CD1c-positive myeloid dendritic cell (primary cell): ENCODE measurements around the gene MRGPRF.
A peak's percentile ranks its signal among the peaks of the same experiment; 100 is the strongest.

Source experiments
- DNase-seq: peaks from one replicate; pipeline ENCODE4 v3.0.0-alpha.2; 2016; ENCODE audit errors: extremely low spot score

Gene MRGPRF

DNA sequence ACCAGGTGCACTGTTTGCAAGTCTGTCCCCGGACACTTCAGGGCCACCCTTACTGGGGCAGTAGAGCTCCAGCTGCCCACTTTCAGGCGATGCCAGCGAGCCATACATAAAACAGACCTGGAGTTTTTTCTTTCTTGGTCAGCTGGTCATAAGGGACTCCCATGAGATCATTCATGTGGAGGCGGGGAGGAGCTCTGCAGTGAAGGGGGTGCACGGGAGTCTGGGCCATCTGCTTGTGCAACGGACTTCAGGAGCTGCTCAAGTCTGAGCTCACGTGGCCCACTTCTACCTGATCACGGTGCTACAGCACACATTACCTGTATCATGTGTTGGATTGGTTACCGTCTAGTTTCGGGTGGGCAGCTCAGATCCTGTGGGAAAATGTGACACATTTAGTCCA lies 9.2 kb upstream of the MRGPRF start:
- no peak for DNase-seq

- DNase-seq = no peak
Observed at GRCh38 chr11:69018924-69019323, 5.9 kb upstream of the MRGPRF start.

DNA sequence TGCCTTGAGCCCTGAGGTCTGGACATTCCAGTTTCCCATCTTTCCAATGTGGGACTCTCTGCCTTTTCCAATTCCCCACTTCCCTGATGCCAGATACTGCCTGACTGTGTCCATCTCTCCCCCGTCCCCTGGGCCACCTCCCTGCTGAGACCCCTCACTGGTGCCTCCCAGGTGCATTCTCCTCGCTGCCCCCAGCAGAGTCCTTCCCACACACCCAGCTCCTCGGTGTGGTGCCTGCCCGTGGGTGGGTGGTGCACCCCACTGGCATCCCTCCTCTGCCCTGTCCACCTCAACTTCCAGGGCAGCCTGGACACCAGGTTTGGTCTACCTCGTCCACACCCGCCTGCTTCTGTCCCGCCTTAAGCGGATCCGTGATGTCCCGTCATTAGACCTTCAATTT lies 4.9 kb upstream of the MRGPRF start:
- no peak for DNase-seq

DNA sequence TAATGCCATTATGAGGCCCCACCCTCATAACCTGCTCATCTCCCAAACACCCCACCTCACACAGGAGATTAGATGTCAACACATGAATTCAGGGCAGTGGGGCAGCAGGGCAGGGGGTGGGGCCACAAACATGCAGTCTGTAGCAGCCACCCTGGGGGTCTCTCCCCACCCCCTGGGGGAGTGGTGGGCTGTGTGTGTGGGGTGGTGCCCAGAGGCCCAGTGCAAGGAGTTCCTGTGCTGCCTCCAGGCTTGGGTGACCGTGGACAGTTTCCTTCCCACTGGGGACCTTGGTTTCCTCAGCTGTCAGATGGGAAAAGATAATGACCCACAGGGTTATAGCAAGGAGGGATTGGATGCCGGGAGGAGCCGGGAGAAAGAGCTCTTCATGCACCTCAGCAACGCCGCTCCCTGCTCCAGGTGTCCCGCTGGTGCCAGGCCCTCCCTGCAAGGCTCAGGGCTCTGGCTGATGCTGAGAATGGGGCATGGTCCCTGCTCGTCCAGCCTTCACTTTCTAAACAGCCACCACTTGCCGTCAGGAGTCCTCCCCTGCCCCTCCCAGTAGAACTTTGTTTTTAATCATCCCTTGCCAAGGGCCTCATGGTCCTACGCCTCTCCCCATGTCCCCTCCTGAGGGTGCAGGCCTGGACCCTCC lies 2.0 kb upstream of the MRGPRF start:
- DNase-seq = no peak

- no peak for DNase-seq
Observed at GRCh38 chr11:69014084-69014851, 1.2 kb upstream of the MRGPRF start.

DNA sequence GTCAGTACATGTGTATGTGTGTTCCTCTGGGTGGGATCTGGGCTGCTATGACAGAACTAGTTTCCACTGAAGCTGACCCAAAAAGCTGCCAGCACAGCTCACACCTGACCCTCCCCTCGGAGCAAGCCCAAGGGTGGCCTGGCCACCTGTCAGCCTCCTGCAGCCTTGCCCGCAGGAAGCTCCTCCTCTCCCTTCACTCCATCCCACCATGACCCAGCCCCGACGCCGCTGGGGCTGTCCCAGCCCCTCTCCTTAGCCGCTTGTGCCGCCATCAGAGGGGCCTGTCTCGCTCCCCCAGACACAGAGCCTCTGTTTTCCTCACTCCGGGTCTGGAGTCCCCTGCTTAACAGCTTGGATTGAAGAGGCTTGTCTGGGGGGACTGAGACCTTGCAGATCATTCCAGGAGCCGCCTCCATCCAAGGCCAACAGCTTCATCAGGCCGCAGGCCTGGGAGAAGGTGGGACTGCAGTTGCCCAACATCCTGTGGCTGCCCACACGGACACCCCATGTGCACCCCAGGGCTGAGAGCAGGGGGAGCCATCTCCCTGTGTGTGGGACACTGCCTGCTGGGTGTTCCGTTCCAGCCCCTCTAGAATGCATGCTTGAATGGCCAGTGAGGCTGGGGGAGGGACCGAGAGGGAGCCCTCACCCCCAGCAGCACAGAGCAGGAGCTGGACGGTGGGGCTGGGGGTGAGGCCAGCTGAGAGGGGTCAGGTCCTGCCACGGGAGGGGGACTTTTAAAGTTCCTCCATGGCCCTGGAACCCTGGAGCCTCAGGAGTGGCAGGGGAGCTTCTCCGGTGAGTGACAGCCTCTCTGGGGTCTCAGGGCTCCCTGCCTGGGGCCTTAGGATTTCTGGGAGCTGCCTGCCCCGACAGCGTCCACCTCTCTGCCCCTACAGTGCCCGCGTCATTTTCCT lies 696 bp downstream of the MRGPRF start:
- DNase-seq = no peak

- no peak for DNase-seq
Observed at GRCh38 chr11:69011624-69012091, 1.4 kb downstream of the MRGPRF start.

GRCh38 chr11:69010964-69011623 lies 2.0 kb downstream of the MRGPRF start:
- peak; percentile 60 for DNase-seq

DNA sequence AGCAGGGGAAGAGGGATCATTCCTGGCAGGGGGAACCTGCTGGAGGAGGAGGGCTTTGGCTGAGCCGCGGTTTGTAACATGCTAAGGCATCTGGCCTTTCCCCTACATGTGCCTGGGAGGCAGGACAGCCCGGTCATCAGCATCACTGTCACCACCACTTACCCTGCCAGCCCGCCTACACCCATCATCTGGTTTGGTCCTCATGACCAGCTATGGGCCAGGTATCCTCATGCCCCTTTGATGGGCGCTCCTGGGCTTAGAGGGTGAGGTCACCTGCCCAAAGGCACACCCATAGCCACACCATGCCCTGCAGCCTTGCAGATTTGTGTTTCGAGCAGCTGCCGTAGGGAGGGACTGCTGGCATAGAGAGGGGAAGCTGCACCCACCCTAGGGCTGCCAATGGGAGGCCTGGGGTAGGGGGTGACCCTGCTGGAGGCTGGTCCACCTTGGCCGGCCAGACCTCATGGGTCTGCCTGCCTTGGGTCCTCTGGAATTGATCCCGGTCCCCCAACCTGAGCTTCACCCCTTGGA lies 2.6 kb downstream of the MRGPRF start:
- peak; percentile 13 for DNase-seq

DNA sequence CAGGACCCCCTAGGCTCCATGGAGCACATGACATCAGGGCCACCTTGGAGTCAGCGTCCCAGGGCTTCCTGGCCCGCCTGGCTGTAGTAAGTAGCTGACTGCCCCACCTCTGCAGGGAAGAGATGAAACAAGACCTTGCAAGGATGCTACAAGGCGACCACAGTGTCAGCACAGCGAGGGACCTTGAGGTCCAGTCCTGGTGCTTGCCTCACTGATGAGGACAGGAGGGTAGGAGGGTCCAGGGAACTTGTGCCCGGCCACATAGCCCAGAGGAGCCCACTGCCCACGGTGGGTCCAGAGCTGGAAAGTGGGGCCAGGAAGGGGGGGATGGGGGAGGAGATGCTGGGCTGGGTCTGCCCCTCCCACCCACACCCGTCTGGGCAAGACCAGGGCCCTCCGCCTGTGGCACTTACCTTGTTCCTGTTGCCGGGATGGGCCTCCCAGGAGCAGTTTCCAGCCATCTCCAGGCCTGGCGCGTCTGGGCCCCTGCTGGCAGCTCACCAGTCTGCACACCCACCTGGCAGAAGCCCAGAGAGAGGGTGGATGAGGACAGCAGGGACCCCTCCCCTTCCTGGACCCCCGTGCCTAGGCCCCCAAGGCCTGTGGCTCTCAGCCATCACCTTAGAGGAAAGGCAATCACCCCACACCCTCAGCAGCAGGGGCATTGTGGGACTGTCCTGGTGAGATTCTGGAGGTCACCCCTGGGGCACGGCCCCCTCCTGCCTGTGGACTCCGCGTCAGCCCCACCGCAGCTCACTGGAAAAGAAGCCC lies 3.4 kb downstream of the MRGPRF start:
- no peak for DNase-seq

DNA sequence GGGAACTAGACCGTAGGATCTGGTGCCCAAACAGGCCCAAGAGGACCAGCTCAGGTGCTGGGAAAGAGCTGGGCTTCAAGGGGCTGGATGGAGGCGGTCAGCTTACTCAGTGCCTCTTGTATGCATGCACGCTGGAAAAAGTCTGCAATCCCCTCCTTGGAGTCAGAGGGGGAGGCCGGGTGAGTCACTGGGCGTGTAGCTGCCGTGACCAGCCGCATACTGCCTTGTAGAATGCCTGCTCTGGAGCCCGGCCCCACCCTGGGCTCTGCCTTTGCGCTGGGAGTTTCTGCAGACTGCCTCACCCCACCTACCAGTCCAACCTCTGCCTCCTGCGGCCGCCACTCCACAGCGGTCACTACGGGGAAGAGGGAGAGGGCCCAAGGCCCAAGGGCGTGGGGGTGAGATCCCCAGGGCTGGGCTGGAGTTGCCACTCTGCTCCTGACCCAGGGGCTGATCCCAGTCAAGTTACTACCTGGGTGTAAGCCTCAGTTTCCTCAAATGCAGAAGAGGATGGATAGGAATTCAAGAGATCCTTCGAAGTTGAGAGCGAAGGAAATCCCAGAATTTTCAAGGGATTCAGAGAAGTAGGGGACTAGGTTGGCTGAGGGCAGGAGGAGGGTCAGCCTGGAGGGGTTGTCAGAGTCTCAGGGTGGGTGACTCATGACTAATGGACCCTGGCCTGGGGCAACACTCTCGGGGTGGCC lies 4.2 kb downstream of the MRGPRF start:
- no peak for DNase-seq

DNA sequence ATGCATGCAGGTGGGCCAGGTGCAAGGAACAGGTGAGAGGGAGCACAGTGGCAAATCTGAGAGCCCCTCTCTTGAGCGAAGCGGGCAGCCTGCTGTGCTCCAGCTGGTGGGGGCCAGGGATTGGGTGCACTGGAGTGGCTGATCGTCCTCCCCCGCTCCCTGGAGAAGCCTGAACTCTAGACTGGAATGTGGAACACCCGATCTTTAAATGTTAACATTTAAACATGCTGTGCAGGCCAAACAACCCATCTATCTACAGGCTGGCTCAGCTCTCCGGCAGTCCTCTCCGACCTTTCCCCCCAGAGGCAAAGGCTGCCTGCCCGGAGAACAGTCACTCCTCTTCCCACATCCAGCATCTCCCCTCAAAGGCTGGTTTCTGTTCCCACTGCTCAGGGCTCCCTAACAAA lies 5.1 kb downstream of the MRGPRF start:
- DNase-seq = no peak

DNA sequence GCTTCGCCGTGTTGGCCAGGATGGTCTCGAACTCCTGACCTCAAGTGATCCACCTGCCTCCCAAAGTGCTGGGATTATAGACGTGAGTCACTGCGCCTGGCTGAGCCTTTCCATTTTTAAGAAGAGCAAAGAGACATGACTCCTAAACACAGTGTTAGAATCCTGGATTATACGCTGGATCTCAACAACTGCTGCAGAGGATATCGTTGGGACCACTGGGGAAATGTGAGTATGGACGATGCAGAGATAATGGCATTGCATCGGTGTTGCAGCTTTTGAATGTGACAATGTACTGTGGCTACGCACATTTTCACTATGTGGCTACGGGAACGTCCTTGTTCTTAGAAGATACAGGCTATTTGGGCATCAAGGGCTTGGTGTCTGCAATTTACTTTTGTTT lies 6.2 kb downstream of the MRGPRF start:
- DNase-seq = no peak

- no peak for DNase-seq
Observed at GRCh38 chr11:69005631-69006368, 7.2 kb downstream of the MRGPRF start.

DNA sequence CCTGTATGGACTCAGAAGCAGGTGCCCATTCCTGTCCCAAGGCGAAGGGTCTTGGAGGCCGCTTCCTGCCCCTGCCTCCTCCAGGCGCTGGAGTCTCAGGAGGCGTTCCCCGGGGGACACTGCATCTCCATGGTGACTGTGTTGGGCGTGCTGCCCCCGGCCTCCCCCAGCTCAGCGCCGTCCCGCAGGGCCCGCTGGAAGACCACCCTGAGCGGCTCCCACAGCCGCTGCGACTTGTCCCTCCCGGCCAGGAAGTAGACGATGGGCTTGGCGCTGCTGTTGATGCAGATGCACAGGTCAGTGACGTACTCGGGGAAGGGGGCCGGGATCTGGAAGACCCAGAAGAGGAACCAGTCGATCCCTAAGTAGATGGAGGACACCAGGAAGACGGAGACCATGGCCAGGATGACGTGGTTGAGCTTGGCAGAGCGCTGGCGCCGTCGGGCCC lies 7.8 kb downstream of the MRGPRF start:
- DNase-seq = no peak

- DNase-seq = no peak
Observed at GRCh38 chr11:69004411-69005182, 8.4 kb downstream of the MRGPRF start.

- no peak for DNase-seq
Observed at GRCh38 chr11:69003866-69004367, 9.1 kb downstream of the MRGPRF start.

- no peak for DNase-seq
Observed at GRCh38 chr11:69003301-69003865, 9.7 kb downstream of the MRGPRF start.
